ENCODE results near the gene KIAA0408. TPM values are rescaled to one million over a fixed set of nuclear protein-coding genes. Genes with fewer than 3 reads are reported as not detected.
"Not testable (repeated sequence)": the region's sequence is repeated elsewhere in the genome, so short reads cannot be mapped to it uniquely, and the experiment has no call there.

Gene KIAA0408
- total RNA-seq, 1 donor from 2014 or later: 0.45 TPM

- TF ChIP-seq CTCF (IDR thresholded peaks at IDR 0.05): no peak
- H3K9me3 Mint-ChIP-seq (ENCODE audit: low read depth): no peaks in the 10 kb centered on the region
- H3K4me3 Mint-ChIP-seq (ENCODE audit: unreplicated experiment): no peak overlapping the region
- H3K4me1 Mint-ChIP-seq (ENCODE audit: low read depth): peaks cover 4% of the 10 kb centered on the region
- H3K36me3 Mint-ChIP-seq (ENCODE audit: low read depth): no peaks in the 10 kb centered on the region
- H3K27ac Mint-ChIP-seq (ENCODE audit: unreplicated experiment): no peak overlapping the region
- DNase-seq (ENCODE audit: low spot score): no peak
- no peaks in the 10 kb centered on the region for H3K27me3 Mint-ChIP-seq (ENCODE audit: low read depth)
Measured at GRCh38 chr6:127436578-127437110, 22.5 kb downstream of the KIAA0408 start.

GRCh38 chr6:127435626-127436220 is 23.5 kb downstream of the KIAA0408 start:
- Mint-ChIP-seq H3K36me3 (ENCODE audit: low read depth) (no peaks in the 10 kb centered on the region), H3K9me3 (ENCODE audit: low read depth) (no peaks in the 10 kb centered on the region), H3K27me3 (ENCODE audit: low read depth) (no peaks in the 10 kb centered on the region), H3K27ac (ENCODE audit: unreplicated experiment) (no peak overlapping the region), H3K4me1 (ENCODE audit: low read depth) (peaks cover 4% of the 10 kb centered on the region), H3K4me3 (ENCODE audit: unreplicated experiment) (no peak overlapping the region)
- TF ChIP-seq CTCF (IDR thresholded peaks at IDR 0.05): no peak
- no peak for DNase-seq (ENCODE audit: low spot score)

GRCh38 chr6:127434651-127435050 is 24.5 kb downstream of the KIAA0408 start:
- no peaks in the 10 kb centered on the region for H3K9me3 Mint-ChIP-seq (ENCODE audit: low read depth)
- peaks cover 4% of the 10 kb centered on the region for H3K4me1 Mint-ChIP-seq (ENCODE audit: low read depth)
- H3K27me3 Mint-ChIP-seq (ENCODE audit: low read depth): no peaks in the 10 kb centered on the region
- no peak overlapping the region for H3K27ac Mint-ChIP-seq (ENCODE audit: unreplicated experiment)
- DNase-seq (ENCODE audit: low spot score): no peak
- H3K36me3 Mint-ChIP-seq (ENCODE audit: low read depth): no peaks in the 10 kb centered on the region
- no peak overlapping the region for H3K4me3 Mint-ChIP-seq (ENCODE audit: unreplicated experiment)
- no peak for TF ChIP-seq CTCF (IDR thresholded peaks at IDR 0.05)

GRCh38 chr6:127428562-127428961 is 30.6 kb downstream of the KIAA0408 start:
- H3K36me3 Mint-ChIP-seq (ENCODE audit: low read depth); H3K9me3 Mint-ChIP-seq (ENCODE audit: low read depth); H3K27me3 Mint-ChIP-seq (ENCODE audit: low read depth): not testable (repeated sequence)

DNA sequence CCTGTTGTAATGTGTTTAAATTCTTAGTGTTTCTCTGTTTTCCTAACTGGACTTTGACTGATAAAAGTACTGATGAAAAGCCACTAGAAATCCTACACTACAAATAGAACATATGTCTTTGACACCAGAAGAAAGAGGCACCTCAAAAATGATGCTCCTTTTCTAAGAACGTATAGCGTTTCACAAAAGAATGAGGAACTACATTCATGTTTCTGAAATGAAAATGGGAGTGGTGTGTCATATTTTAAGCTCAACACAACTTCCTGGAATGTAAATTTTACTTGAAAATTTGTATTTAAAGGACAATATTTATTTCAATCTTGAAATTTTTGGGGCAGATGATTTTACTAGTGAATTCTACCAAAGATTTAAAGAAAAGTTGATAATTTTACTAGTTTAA is 35.3 kb downstream of the KIAA0408 start:
- H3K4me1 Mint-ChIP-seq (ENCODE audit: low read depth): peaks cover 11% of the 10 kb centered on the region
- H3K9me3 Mint-ChIP-seq (ENCODE audit: low read depth): peaks cover 5% of the 10 kb centered on the region
- no peak for DNase-seq (ENCODE audit: low spot score)
- TF ChIP-seq CTCF (IDR thresholded peaks at IDR 0.05): no peak
- H3K27me3 Mint-ChIP-seq (ENCODE audit: low read depth): no peaks in the 10 kb centered on the region
- no peak overlapping the region for H3K4me3 Mint-ChIP-seq (ENCODE audit: unreplicated experiment)
- no peak overlapping the region for H3K27ac Mint-ChIP-seq (ENCODE audit: unreplicated experiment)
- peaks cover 3% of the 10 kb centered on the region for H3K36me3 Mint-ChIP-seq (ENCODE audit: low read depth)

More at GRCh38 chr6:127428562-127428961, 30.6 kb downstream of the KIAA0408 start:
- not testable (repeated sequence) for H3K4me3 Mint-ChIP-seq (ENCODE audit: unreplicated experiment); DNase-seq (ENCODE audit: low spot score); H3K27ac Mint-ChIP-seq (ENCODE audit: unreplicated experiment); H3K4me1 Mint-ChIP-seq (ENCODE audit: low read depth)

GRCh38 chr6:127421164-127421563 is 38.0 kb downstream of the KIAA0408 start:
- H3K4me1 Mint-ChIP-seq (ENCODE audit: low read depth): peaks cover 11% of the 10 kb centered on the region
- H3K27ac Mint-ChIP-seq (ENCODE audit: unreplicated experiment); H3K4me3 Mint-ChIP-seq (ENCODE audit: unreplicated experiment); DNase-seq (ENCODE audit: low spot score); H3K9me3 Mint-ChIP-seq (ENCODE audit: low read depth); H3K36me3 Mint-ChIP-seq (ENCODE audit: low read depth); H3K27me3 Mint-ChIP-seq (ENCODE audit: low read depth): not testable (repeated sequence)
